Liver (tissue), 9 donors: ENCODE measurements around the gene C1orf174. TPM values are rescaled to one million over a fixed set of nuclear protein-coding genes. Genes with fewer than 3 reads are reported as not detected.

Experiments
- DNase-seq: peaks from one replicate; pipeline ENCODE4 v3.0.0-alpha.2; 2017; ENCODE audit warnings: low spot score
- H3K27ac ChIP-seq, 2 donors: one replicate each; pipeline ENCODE4 v1.7.0; 2013; ENCODE audit warnings: inconsistent platforms in 2 of 2, low read length in 2 of 2, control low read depth in 1 of 2, low read depth in 1 of 2, mild to moderate bottlenecking in 1 of 2
- H3K27me3 ChIP-seq, 4 donors: one replicate each; pipeline versions ENCODE4 v1.6.1 to v1.7.0; 2013; ENCODE audit warnings: low read length in 3 of 4, inconsistent platforms in 1 of 4, mild to moderate bottlenecking in 1 of 4, moderate library complexity in 1 of 4; ENCODE audit not compliant: control insufficient read depth in 4 of 4, insufficient read depth in 4 of 4
- H3K36me3 ChIP-seq, 4 donors: one replicate each; pipeline versions ENCODE4 v1.6.1 to v1.7.0; 2013; ENCODE audit warnings: low read length in 3 of 4, mild to moderate bottlenecking in 3 of 4, low read depth in 1 of 4, moderate library complexity in 1 of 4; ENCODE audit not compliant: control insufficient read depth in 4 of 4, insufficient read depth in 3 of 4
- H3K4me1 ChIP-seq, 4 donors: one replicate each; pipeline versions ENCODE4 v1.6.1 to v1.7.0; 2013; ENCODE audit warnings: low read length in 3 of 4, mild to moderate bottlenecking in 3 of 4, moderate library complexity in 1 of 4; ENCODE audit not compliant: control insufficient read depth in 4 of 4, insufficient read depth in 4 of 4
- H3K4me3 ChIP-seq, 3 donors: one replicate each; pipeline versions ENCODE4 v1.6.1 to v1.7.0; 2013; ENCODE audit warnings: low read length in 3 of 3, control low read depth in 1 of 3, low read depth in 1 of 3, mild to moderate bottlenecking in 1 of 3
- H3K9ac ChIP-seq, 2 donors: one replicate each; pipeline ENCODE4 v1.7.0; 2013; ENCODE audit warnings: low read length in 2 of 2, mild to moderate bottlenecking in 2 of 2, moderate library complexity in 2 of 2, control low read depth in 1 of 2, low read depth in 1 of 2
- H3K9me3 ChIP-seq, 4 donors: one replicate each; pipeline versions ENCODE4 v1.6.1 to v1.7.0; 2013; ENCODE audit warnings: low read length in 3 of 4; ENCODE audit not compliant: control insufficient read depth in 4 of 4
- EGR1 ChIP-seq, 2 donors: IDR thresholded peaks; 2 replicates each; pipeline ENCODE4 v1.6.1; 2016 to 2018; ENCODE audit warnings: antibody characterized with exemption in 2 of 2, low read depth in 2 of 2
- FOXA1 ChIP-seq: IDR thresholded peaks from 2 replicates; pipeline ENCODE4 v1.6.1; 2016; ENCODE audit warnings: antibody characterized with exemption
- FOXA2 ChIP-seq: IDR thresholded peaks from 2 replicates; pipeline ENCODE4 v1.6.1; 2016; ENCODE audit warnings: antibody characterized with exemption
- GABPA ChIP-seq, 2 donors: IDR thresholded peaks in 1 of 2; conservative IDR thresholded peaks in 1 of 2; 2 replicates each; pipeline ENCODE4 v1.6.1; 2016; ENCODE audit warnings: antibody characterized with exemption in 2 of 2, mild to moderate bottlenecking in 1 of 2, moderate library complexity in 1 of 2
- HNF4A ChIP-seq, 2 donors: conservative IDR thresholded peaks; 2 replicates each; pipeline ENCODE4 v1.6.1; 2016; ENCODE audit warnings: antibody characterized with exemption in 2 of 2, mild to moderate bottlenecking in 2 of 2
- HNF4G ChIP-seq: IDR thresholded peaks from 2 replicates; pipeline ENCODE4 v1.6.1; 2016; ENCODE audit warnings: antibody characterized with exemption
- JUND ChIP-seq, 2 donors: IDR thresholded peaks; 2 replicates each; pipeline ENCODE4 v1.6.1; 2016; ENCODE audit warnings: antibody characterized with exemption in 2 of 2
- NR2F2 ChIP-seq: IDR thresholded peaks from 2 replicates; pipeline ENCODE4 v1.6.1; 2016; ENCODE audit warnings: antibody characterized with exemption
- RAD21 ChIP-seq, 2 donors: IDR thresholded peaks; 2 replicates each; pipeline ENCODE4 v1.6.1; 2016; ENCODE audit warnings: antibody characterized with exemption in 2 of 2, mild to moderate bottlenecking in 2 of 2
- RXRA ChIP-seq, 2 donors: IDR thresholded peaks; 2 replicates each; pipeline ENCODE4 v1.6.1; 2017 to 2018; ENCODE audit warnings: antibody characterized with exemption in 2 of 2, mild to moderate bottlenecking in 1 of 2
- SP1 ChIP-seq: IDR thresholded peaks from 2 replicates; pipeline ENCODE4 v1.6.1; 2018; ENCODE audit warnings: antibody characterized with exemption, mild to moderate bottlenecking
- TAF1 ChIP-seq: conservative IDR thresholded peaks from 2 replicates; pipeline ENCODE4 v1.6.1; 2016; ENCODE audit warnings: antibody characterized with exemption, mild to moderate bottlenecking
- YY1 ChIP-seq: IDR thresholded peaks from 2 replicates; pipeline ENCODE4 v1.6.1; 2016; ENCODE audit warnings: antibody characterized with exemption, mild to moderate bottlenecking
- WGBS: extraction: QIAGEN DNeasy Blood & Tissue Kit; methylation state at CpG from one replicate; pipeline ENCODE4 v1.1.7; 2013; 5-methylcytosine and 5-hydroxymethylcytosine counted together
- polyA plus RNA-seq, 2 donors: library from polyadenylated mRNA; stranded (reverse) in 1 of 2; unstranded in 1 of 2; fragments of 200-250 nt in 1 of 2; fragments of >200 nt in 1 of 2; fragmentation: Nextera tagmentation in 1 of 2; extraction: Ambion mirVana in 1 of 2; gene quantifications; one replicate each; pipeline versions ENCODE4 v1.2.1 to v1.2.3, GENCODE V29; 2013 to 2015
- total RNA-seq, 2 donors: library from RNA; depleted of rRNA; stranded (reverse); fragments of >200 nt; gene quantifications; one replicate each; pipeline ENCODE4 v1.2.3, GENCODE V29; 2014
- TF ChIP-seq, protein P1 (sequence below): fragments of 150-350 bp; IDR thresholded peaks from 2 replicates; pipeline ENCODE4 v1.5.1; 2017; ENCODE audit warnings: improper control_type of control experiment, low read depth, low read length; ENCODE audit not compliant: missing input control
- TF ChIP-seq, protein P2 (sequence below): IDR thresholded peaks from 2 replicates; pipeline ENCODE4 v1.6.1; 2016; ENCODE audit warnings: antibody characterized with exemption, mild to moderate bottlenecking
- TF ChIP-seq, protein P3 (sequence below): IDR thresholded peaks from 2 replicates; pipeline ENCODE4 v1.6.1; 2016; ENCODE audit warnings: antibody characterized with exemption
- donor health status: healthy.
- donor health status: healthy.
- donor health status: healthy.
- donor health status: healthy.
- donor health status: healthy.

The C1orf174 gene
- total and polyA plus RNA-seq, 4 donors: 10.4 to 17.0 (median 13.8) TPM

DNA sequence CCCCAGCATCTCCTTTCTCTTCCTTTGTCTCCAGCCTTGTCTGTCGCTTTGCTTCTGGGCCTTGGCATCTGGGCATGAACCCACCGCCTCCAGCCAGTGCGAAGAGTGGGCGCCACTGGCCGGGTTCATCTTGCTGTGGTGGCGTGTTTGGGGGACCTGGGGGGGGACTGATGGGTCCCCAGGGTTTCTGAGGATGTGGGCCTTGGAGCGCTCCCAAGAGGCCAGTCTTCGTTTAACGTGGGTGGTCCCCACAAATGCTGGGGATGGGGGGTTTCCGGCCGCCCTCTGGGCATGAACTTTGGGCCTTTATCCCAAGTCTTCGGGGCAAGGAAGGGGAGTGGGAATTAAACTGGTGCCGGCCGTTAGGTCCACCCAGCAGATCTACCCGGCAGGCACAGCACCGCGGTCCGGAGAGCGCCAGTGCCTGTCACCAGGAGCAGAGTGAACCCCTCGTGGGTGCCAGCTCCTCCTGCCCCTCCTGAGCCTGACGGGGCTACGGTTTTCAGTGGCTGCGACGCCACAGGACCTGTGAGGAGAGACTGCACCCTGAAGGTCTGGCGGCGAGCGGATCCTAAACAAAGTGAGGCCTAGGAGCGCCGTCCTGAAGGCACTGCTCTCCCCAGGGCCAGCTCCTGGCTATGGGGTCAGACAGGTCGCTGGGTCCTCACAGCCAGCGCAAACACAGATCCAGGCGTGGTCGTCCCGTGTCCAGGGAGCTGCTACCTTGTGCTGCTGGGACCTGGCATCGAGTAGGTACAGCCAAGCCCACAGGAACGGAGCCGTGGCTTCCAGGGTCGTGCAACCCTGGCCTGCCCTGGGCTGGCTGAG, 12.1 kb upstream of the C1orf174 start:
- H3K36me3 ChIP-seq: no peaks in the 10 kb centered on the region
- no peak overlapping the region for H3K9ac ChIP-seq
- no peak overlapping the region for H3K27ac ChIP-seq
- TF ChIP-seq FOXA1: no peak
- no peak for TF ChIP-seq HNF4G
- TF ChIP-seq EGR1 (IDR thresholded peaks at IDR 0.05; ENCODE audit: low read depth in 2 of 2): no peak
- H3K4me1 ChIP-seq: peaks cover 0 to 9% (median 1%) of the 10 kb centered on the region in 4 donors
- no peaks in the 10 kb centered on the region for H3K9me3 ChIP-seq
- peaks cover 0 to 3% (median 0%) of the 10 kb centered on the region in 4 donors for H3K27me3 ChIP-seq
- no peak for DNase-seq
- H3K4me3 ChIP-seq: no peak overlapping the region
- WGBS: 92% methylated on average over 38 of the region's 38 CpGs

DNA sequence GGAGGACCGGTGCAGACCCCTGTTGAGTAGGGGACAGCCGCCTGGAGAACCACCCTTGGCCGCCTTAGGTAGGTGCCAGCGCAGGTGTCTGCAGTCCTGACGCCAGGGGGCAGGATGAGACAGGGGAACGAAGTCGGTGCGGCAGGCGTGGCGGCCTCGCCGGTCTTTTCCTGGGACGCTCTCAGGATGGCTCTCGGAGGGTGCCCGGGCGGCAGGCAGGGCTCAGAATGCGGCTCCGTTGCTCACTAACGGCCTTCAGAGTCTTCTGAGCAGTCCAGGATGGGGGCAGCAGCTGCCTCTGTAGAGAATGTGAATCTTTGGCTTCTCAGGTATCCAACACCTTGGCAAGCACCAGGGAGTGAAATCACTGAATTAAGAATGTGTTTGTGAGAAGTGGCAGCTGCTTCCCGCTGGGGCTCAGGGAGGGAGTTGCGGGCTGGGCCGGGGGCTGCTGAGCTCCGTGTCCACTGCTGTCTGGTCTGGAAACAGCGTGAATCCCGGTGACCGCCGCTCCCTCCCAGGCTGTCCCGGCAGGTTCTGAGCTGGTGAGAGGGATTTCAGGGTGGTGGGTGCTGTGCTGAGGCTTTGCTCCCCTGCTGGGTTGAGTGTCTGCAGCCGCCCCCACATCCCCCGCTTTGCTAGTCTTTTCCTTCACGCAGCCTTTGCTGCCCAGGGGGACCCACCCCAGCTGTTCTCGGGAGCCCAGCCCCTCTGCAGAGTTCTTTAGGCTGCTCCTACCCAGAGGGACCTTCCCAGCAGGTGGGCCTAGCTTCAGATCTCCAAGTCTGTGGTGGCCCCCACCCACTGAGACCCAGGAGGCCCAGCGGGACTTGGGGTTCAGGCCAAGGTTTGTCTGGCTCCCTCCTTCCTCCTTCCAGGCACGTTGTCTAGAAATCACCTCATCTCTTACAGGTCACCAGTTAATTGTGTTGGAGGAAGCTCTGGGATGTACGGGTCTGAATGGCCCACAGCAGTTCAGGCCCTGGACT, 11.1 kb upstream of the C1orf174 start:
- Histone ChIP-seq H3K27me3 (peaks cover 0 to 3% (median 0%) of the 10 kb centered on the region in 4 donors), H3K36me3 (no peaks in the 10 kb centered on the region), H3K9ac (no peak overlapping the region), H3K4me1 (peaks cover 0 to 9% (median 1%) of the 10 kb centered on the region in 4 donors), H3K27ac (no peak overlapping the region), H3K4me3 (no peak overlapping the region), H3K9me3 (no peaks in the 10 kb centered on the region)
- 27% methylated on average over 35 of the region's 35 CpGs for WGBS
- DNase-seq: peak; percentile 68
- TF ChIP-seq, protein P1, sequence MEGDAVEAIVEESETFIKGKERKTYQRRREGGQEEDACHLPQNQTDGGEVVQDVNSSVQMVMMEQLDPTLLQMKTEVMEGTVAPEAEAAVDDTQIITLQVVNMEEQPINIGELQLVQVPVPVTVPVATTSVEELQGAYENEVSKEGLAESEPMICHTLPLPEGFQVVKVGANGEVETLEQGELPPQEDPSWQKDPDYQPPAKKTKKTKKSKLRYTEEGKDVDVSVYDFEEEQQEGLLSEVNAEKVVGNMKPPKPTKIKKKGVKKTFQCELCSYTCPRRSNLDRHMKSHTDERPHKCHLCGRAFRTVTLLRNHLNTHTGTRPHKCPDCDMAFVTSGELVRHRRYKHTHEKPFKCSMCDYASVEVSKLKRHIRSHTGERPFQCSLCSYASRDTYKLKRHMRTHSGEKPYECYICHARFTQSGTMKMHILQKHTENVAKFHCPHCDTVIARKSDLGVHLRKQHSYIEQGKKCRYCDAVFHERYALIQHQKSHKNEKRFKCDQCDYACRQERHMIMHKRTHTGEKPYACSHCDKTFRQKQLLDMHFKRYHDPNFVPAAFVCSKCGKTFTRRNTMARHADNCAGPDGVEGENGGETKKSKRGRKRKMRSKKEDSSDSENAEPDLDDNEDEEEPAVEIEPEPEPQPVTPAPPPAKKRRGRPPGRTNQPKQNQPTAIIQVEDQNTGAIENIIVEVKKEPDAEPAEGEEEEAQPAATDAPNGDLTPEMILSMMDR: peak; percentile 72
- no peak for TF ChIP-seq SP1
- TF ChIP-seq RAD21 (IDR thresholded peaks at IDR 0.05): peak; percentile 90 to 92

DNA sequence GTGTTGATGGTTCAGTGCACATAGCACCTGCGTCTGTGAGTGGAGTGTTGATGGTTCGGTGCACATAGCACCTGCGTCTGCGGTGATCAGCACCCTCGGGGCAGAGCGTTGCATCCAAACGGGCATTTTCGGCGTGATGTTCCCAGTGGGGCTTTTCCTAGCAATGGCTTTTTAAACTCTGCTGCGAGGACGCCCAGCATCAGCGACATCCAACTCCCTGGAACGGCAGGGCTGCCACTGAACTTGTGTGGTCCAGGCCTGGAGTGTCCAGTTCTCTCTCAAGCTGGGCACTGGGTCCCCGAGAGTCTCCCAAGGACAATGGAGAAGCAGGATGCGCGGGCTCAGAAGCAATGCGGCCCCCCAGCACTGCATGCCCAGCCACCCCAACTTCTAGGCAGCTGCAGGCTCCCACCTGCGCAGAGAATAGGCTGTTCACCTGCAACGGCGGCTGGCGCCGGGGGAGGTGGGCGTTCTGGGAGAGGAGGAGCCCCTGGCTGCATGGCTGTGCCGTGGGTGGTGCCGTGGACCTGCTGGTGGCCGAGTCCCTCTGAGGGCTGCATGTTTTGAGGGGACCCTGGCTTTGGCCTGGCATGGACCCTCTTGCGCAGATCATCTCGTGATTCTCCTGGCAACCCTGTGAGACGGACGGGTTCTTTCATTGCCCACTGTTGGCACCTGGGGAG, 10.1 kb upstream of the C1orf174 start:
- Histone ChIP-seq H3K9me3 (no peaks in the 10 kb centered on the region), H3K4me1 (peaks cover 0 to 9% (median 1%) of the 10 kb centered on the region in 4 donors), H3K36me3 (no peaks in the 10 kb centered on the region), H3K9ac (no peak overlapping the region), H3K4me3 (no peak overlapping the region), H3K27ac (no peak overlapping the region), H3K27me3 (peaks cover 0 to 3% (median 0%) of the 10 kb centered on the region in 4 donors)
- WGBS: 79% methylated on average over 30 of the region's 30 CpGs
- no peak for DNase-seq
- TF ChIP-seq JUND (IDR thresholded peaks at IDR 0.05) (no peak), GABPA (IDR thresholded peaks at IDR 0.05 in 1 of 2, conservative IDR thresholded peaks at IDR 0.05 in 1 of 2) (no peak), TAF1 (no peak), HNF4G (no peak), NR2F2 (no peak), RXRA (IDR thresholded peaks at IDR 0.05) (no peak), EGR1 (IDR thresholded peaks at IDR 0.05; ENCODE audit: low read depth in 2 of 2) (no peak), FOXA2 (no peak), FOXA1 (no peak), HNF4A (conservative IDR thresholded peaks at IDR 0.05) (no peak), YY1 (no peak), RAD21 (IDR thresholded peaks at IDR 0.05) (no peak)
- TF ChIP-seq, protein P1: no peak
- TF ChIP-seq, protein P2, sequence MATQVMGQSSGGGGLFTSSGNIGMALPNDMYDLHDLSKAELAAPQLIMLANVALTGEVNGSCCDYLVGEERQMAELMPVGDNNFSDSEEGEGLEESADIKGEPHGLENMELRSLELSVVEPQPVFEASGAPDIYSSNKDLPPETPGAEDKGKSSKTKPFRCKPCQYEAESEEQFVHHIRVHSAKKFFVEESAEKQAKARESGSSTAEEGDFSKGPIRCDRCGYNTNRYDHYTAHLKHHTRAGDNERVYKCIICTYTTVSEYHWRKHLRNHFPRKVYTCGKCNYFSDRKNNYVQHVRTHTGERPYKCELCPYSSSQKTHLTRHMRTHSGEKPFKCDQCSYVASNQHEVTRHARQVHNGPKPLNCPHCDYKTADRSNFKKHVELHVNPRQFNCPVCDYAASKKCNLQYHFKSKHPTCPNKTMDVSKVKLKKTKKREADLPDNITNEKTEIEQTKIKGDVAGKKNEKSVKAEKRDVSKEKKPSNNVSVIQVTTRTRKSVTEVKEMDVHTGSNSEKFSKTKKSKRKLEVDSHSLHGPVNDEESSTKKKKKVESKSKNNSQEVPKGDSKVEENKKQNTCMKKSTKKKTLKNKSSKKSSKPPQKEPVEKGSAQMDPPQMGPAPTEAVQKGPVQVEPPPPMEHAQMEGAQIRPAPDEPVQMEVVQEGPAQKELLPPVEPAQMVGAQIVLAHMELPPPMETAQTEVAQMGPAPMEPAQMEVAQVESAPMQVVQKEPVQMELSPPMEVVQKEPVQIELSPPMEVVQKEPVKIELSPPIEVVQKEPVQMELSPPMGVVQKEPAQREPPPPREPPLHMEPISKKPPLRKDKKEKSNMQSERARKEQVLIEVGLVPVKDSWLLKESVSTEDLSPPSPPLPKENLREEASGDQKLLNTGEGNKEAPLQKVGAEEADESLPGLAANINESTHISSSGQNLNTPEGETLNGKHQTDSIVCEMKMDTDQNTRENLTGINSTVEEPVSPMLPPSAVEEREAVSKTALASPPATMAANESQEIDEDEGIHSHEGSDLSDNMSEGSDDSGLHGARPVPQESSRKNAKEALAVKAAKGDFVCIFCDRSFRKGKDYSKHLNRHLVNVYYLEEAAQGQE: no peak
- TF ChIP-seq, protein P3, sequence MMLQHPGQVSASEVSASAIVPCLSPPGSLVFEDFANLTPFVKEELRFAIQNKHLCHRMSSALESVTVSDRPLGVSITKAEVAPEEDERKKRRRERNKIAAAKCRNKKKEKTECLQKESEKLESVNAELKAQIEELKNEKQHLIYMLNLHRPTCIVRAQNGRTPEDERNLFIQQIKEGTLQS: no peak
